GM23248 (cell line): ENCODE measurements around the gene PAQR7.

Experiments
- EZH2 ChIP-seq: fragments of 200-600 bp; sonication (generic); IDR thresholded peaks from 2 replicates; pipeline ENCODE4 v1.6.1; 2018; ENCODE audit warnings: antibody characterized with exemption, mild to moderate bottlenecking; ENCODE audit not compliant: insufficient read depth, poor library complexity, severe bottlenecking
- EZH2phosphoT487 ChIP-seq: fragments of 200-600 bp; sonication (generic); IDR thresholded peaks from 2 replicates; pipeline ENCODE4 v1.6.1; 2018; ENCODE audit warnings: antibody characterized with exemption, moderate library complexity, mild to moderate bottlenecking, low read depth; ENCODE audit not compliant: insufficient read depth

DNA sequence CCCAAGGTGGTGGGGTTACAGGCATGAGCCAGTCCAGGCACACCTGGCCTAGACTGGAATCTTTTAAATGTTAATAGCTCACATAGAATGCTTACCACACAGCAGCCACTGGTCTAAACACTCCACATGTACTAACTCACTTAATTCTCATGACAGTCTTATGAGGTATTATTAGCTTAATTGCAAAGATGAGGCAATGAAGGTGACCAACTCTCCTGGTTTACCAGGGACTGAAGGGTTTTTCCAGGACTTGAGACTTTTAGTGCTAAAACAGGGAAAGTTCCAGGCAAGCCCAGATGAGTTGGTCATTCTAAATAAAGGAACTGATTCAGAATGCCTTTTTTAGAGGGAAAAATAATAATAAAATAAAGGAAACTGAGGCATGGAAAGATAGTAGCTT lies 37.7 kb upstream of the PAQR7 start:
- TF ChIP-seq EZH2: no peak
- TF ChIP-seq EZH2phosphoT487: no peak
